Myocyte (in vitro differentiated cells): Measurements from ENCODE around the gene KCNH1. TPM values are rescaled to one million over a fixed set of nuclear protein-coding genes. Genes with fewer than 3 reads are reported as not detected.

Experiments
- DNase-seq: peaks from one replicate; pipeline ENCODE4 v3.0.0-alpha.2; 2012; ENCODE audit warnings: low read depth
- total RNA-seq: library from RNA; depleted of rRNA; stranded (reverse); fragments of >200 nt; gene quantifications from 2 replicates; pipeline ENCODE4 v1.2.3, GENCODE V29; 2014

Gene KCNH1
- total RNA-seq, 1 donor from 2014 or later, result 10.3 TPM

- no peak for DNase-seq
Observed at GRCh38 chr1:210727709-210728108, 406.2 kb downstream of the KCNH1 start.

- DNase-seq, result peak; percentile 70
Observed at GRCh38 chr1:210726621-210727020, 407.3 kb downstream of the KCNH1 start.

- DNase-seq, result no peak
Observed at GRCh38 chr1:210724768-210725167, 409.2 kb downstream of the KCNH1 start.

DNA sequence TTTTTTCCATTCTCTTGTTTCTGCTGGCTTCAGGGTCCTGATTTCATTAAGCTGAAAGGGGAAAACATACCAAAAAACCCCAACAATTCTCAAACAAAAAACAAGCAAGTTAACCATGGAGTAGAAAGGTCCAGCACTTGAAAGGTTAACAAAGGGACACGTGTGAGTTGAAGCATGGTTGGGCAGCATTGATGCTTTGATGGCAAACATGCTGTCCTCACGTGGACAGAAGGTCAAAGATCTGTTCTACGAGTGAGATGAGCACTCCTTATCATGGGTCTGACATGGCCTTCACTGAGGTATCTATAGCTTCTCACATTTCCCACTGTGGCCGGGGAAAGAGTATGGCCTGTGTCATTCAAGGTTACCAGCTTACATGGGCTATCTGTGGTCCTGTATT, 410.3 kb downstream of the KCNH1 start:
- DNase-seq, result no peak

DNA sequence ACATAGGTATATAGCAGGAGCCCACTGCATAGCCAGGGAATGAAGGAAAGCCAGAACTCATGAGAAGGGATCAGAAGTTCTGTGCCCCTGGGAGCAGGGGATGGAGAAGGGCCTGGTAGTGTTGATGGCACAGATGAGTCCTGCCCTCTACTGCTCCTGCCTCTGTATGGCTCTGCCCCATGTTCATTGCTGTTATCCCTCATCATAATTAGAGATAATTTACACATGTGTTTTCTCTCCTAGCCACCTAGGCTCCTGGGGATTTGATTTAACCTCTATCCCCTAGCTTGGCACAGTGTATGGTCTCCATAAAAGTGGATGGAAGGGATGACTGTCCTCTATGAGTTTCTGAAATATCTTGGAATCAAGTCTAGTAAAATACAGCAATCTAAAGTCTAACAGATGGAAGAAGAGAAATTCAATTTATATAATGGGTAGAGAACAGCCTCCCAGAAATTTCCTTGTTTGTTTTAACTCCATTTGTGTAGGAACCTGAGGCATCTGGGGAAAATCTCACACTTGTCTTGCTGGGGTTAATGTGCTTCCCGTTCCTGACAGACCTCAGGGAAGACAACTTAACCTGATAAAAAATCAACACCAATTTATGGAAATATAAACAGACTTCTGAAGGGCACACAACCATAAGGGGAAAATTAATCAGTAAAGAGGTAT, 411.4 kb downstream of the KCNH1 start:
- no peak for DNase-seq

DNA sequence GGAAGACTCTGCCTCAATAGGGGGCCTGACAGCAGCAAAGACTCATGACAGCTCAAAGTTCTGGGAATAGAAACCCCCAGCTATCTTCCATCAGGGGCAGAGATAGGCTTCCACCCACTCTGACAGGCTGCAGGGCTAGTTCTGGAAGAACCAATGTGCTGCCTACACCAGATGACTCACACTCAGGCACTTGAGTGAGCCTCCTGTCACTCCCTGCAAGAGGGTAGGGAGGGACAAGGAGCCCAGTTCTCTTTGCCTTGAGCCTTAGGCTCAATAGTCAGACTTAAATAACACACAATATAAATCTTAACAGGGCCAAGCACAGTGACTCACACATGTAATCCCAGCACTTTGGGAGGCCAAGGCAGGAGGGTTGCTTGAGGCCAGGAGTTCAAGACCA, 418.9 kb downstream of the KCNH1 start:
- DNase-seq, result no peak

- peak; percentile 54 for DNase-seq
Observed at GRCh38 chr1:210711825-210712612, 421.9 kb downstream of the KCNH1 start.

GRCh38 chr1:210709701-210710100, 424.2 kb downstream of the KCNH1 start:
- DNase-seq, result no peak

DNA sequence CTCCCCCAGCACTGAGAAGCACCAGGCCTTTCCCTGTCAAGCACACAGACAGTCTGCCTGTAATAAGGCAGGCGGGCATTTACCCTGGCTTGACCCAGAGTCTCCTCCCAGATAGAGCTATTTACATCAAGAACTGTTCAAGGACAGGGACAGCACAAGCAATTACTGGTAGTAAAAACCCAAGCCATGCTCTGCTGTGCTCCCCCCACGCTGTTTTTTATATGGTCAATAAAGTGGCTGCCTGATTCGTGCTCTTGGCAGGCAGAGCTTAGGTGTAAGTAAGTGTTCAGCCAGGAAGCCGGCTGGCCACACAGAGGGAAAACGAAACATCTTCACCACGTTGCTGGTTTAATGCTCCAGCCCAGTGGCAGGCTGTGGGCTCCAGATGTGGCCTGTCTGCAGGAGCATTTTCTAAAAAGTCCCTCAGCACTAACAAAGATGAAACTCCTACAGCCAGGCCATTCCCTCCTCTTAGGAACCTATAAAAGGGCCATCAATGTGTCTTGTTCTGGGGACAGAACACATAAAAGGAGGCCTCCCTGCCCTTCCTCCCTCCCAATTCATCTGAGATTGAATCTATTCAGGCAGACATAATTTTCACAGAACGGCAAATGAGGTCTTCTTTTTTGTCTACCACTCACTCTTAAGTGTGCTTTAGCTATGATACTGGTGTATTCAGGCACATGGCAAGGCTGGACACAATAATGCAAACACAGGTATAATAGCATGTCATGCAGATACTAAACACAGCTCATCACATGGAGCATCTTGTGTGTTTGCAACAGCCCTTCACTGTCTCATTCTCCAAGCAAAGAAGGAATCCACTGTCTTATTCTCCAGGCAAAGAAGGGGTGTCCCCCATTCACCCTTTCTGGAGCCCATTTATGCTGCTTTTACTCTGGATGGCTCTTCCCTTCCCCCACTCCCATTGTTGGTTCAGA, 426.4 kb downstream of the KCNH1 start:
- DNase-seq, result no peak

GRCh38 chr1:210706246-210706645, 427.7 kb downstream of the KCNH1 start:
- DNase-seq, result no peak

DNA sequence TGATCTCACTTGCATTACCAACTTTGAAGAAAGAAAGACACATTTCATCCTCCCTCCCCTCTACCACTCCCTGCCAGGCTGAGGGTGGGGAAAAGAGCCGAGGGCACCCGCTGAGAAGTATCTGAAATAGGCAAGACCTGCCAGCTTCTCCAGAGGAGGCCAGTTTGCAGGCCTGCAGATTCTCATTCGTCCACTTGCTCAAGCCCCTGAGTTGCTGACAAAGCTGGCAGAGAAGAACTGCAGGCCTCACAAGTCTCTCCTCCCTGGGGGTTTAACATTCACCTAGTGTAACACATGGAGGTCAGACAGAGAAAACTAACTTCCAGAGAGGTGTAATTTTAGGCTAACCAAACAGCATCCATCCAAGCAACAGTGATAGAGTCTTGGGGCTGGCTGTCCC, 428.9 kb downstream of the KCNH1 start:
- no peak for DNase-seq

DNA sequence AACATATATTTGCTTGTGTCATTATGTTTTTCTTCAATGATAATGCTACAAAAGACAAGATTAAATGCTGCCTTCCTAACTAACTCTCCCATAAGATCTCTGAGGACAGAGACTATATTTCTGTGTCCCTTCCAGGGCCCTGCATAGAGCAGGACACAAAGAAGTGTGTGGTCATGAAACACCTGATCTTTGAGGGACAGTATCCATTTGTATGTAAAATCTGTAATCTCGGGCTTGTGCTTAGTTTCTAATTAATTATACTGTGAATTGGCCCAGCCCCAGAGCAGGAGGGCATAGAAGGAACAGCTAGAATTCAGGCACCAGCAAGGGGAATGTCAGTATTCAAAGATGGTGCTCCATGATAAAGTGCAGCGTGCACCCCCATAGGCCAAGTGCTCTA, 430.4 kb downstream of the KCNH1 start:
- DNase-seq, result no peak

GRCh38 chr1:210702506-210702905, 431.4 kb downstream of the KCNH1 start:
- no peak for DNase-seq

DNA sequence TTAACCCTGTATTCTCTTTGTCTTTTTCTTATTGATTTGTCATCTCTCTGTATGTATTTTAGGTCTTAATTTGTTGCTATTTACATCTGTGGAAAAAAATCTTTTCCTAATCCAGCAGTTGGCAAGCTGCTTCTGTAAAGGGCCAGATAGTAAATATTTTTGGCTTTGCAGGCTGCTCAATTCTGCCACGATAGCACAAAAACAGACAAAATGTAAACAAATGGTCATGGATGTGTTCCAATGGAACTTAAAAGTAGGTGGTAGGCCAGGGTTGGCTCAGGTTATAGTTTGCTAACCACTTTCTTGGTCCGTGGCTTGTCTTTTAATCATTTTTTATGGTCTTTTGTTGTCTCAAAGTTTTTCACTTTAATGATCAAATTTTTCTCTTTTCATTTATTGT, 433.4 kb downstream of the KCNH1 start:
- no peak for DNase-seq

GRCh38 chr1:210700083-210700482, 433.9 kb downstream of the KCNH1 start:
- no peak for DNase-seq

DNA sequence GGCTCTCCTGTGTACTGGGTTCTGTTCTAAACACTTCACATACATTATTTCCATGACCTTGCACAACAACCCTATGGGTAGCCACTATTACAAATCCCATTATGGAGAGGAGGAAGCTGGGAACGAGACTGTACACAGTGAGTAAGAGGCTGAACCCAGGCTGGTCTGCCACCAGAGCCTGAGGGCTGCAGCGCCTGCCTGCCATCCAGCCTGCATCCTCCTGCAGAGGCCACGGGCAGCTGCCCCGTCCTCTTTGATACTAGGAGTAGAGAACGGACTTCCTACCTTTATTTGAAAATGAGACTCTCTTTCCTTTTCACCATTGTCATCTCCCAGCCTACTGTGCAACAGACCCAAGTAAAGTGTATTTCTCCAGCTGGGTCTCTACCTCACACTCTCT, 435.3 kb downstream of the KCNH1 start:
- DNase-seq, result no peak

DNA sequence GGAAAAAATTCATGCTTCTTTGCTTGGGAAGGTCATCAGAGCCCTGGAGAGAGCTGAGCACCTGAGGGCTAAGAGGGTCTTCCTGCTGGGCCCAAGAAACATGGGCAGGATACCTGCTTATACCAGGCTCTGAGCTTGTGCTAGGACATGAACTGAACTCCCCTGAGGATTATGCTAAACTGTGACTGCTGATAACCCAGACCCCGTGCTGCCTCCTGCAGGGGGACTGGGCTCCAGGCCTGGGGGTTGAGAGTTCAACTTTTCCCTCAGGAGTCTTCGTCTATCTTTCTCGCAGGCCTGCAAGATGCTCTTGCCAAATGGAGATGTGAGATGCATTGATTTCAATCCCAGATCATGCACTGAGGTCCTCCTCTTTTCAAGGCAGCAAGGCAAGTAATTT, 436.8 kb downstream of the KCNH1 start:
- DNase-seq, result no peak

- DNase-seq, result peak; percentile 69
Observed at GRCh38 chr1:210696709-210697108, 437.2 kb downstream of the KCNH1 start.

DNA sequence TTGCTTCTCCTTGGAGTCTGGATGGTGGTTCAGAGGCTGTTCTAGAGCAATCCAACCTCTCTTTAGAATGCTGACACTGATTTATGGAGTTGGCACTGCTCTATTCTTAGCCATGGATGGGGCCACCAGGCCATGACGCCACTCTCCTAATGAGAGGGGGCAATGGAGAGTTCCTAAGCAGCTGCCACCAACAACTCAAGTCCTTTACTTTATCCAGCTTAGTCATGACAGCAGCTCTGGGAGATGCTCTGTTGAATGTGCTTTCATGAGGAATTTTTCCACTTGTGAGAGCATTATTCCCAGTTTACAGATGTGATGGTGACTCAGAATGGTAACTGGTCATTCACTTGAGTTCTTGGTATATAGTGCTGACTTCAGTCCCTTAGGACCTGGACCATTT, 438.9 kb downstream of the KCNH1 start:
- DNase-seq, result peak; percentile 93

GRCh38 chr1:210692796-210693195, 441.2 kb downstream of the KCNH1 start:
- peak; percentile 79 for DNase-seq

DNA sequence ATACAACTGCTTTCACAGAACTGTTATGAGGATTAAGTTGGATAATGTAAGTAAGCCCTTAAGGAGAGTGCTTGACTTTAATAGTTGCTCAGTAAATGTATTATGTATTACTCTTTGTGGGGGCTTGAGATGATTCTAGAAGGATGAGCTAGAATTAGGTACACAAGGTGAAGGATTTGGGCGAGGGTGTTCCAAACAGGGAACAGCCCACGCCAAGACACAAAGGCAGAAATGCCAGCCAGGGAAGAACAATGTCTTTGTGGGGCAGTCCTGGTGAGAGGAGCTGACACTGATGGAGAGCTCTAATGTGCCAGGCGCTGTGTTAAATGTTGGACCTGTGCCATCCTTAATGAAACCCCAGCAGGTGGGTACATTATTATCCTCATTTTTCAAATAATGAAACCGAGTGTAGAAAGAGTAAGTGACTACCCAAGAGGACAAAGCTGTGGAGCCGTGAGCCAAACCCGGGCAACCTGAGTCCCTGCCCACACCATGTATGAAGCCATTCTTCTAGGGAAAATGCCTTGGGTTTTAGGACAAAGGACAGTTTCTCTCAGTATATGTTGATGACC, 442.8 kb downstream of the KCNH1 start:
- DNase-seq, result no peak
